Activated CD8-positive, alpha-beta memory T cell treated with anti-CD3 and anti-CD28 coated beads, Interleukin-2, amount 50 U/mL, for 1 hour (primary cell): ENCODE results near the gene KRTAP22-1.

ENCODE experiments used
- DNase-seq: peaks from one replicate; pipeline ENCODE4 v3.0.0-alpha.2; 2020; ENCODE audit errors: extremely low read depth

KRTAP22-1 gene

GRCh38 chr21:30600787-30601186 is at the start of gene KRTAP22-1:
KRTAP22-1 (plus strand) TSS chr21:30601087.
- DNase-seq: no peak

- DNase-seq: no peak
Observed at GRCh38 chr21:30552782-30553181, 48.1 kb upstream of the KRTAP22-1 start.

DNA sequence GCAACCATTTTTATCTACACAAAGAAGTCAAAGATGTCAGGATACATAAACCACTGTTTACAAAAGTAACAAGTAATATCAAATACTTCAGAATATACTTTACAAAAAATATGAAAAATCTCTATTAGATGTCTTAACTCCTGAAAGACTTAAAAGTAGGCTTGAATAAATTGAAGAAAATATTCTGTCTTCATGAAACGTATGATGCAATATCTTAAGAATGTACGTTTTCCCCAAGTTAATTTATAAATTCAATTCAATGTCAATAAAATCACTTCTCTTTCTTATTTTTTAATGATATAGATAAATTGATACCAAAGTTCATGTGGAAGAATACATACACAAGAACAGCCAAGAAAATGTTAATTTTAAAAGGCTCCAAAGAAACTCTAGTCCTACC is 45.8 kb upstream of the KRTAP22-1 start:
- DNase-seq: no peak

GRCh38 chr21:30561264-30561895 is 39.5 kb upstream of the KRTAP22-1 start, which contains the start of gene KRTAP19-7:
KRTAP19-7 (minus strand) TSS chr21:30561314; CDS start chr21:30561289, 25 bp downstream.
- no peak for DNase-seq

DNA sequence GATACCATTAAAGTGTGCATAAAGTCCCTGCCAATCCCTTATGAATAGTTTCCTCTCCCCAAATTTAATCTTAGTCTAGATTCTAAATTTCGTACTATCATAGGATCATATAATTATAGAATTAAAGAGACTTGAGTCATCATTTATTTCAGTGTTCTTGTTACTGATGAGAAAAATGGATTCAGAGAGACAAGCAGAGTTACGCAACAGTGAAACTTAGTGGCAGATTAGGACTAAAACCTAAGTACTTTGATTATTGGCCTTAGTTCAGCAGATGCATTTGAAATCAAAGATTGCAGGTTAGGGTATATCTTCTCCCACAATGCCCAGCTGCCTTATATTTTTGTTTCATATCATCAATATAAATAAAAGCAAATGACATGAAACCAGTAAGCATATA is 38.9 kb upstream of the KRTAP22-1 start:
- no peak for DNase-seq

- DNase-seq: no peak
Observed at GRCh38 chr21:30563072-30563471, 37.8 kb upstream of the KRTAP22-1 start.

DNA sequence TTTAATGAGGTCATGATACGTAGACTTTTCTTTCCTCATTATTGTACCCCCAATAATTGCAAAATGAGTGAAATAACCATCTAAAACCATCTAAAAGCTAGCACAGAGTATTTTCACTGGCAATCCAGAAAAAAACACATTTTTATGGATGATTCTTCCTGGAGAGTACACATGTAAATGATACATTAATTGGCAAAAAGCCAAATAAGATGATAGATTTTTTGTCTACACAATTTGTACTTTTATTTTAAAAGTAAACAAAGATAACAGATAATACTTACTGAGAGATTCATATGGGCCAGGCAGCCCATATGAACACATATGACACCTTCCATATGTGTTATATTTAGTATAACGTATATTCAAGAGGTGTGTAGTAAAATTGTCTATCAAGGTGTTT is 37.3 kb upstream of the KRTAP22-1 start:
- DNase-seq: no peak

DNA sequence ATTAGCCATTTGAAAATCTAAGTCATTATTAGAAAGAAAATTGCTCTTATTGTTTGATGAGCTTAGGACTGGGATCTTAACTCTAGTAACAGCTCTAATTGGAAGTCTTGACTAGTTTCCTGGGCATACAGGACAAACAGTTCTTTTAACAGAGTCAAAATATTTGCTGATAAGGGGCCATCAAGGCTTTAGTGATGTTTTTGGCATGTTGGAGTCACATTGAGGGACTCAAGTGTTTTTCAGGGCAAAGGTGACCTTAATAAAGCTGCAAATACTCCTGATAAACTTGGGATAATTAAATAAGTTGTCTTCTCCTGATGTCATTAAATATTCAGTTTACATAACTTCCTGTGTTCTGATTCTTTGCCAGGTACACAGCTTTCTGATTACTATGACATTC is 33.3 kb upstream of the KRTAP22-1 start:
- no peak for DNase-seq

- no peak for DNase-seq
Observed at GRCh38 chr21:30577766-30578165, 23.1 kb upstream of the KRTAP22-1 start.

DNA sequence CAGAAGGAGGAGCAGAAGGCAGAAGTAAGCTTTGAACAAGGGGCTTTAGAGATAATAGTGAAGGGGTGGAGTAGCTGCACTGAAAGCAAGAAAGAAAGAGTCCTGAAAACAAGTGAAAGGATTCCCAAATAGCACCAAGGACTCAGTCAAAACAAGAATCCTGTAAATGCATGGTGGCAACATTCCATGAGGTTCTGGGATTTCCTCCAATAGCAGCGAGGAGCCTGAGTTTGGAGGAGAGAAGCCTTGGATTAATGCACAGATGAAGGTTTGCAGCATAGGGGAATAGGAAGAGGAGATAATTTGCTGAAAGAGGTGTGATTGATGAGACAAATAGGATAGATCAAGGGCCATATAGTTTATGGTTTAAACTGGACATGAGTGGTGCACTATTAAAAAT is 21.5 kb upstream of the KRTAP22-1 start:
- no peak for DNase-seq

GRCh38 chr21:30580132-30580531 is 20.8 kb upstream of the KRTAP22-1 start:
- no peak for DNase-seq

GRCh38 chr21:30582870-30583269 is 18.0 kb upstream of the KRTAP22-1 start:
- DNase-seq: no peak

DNA sequence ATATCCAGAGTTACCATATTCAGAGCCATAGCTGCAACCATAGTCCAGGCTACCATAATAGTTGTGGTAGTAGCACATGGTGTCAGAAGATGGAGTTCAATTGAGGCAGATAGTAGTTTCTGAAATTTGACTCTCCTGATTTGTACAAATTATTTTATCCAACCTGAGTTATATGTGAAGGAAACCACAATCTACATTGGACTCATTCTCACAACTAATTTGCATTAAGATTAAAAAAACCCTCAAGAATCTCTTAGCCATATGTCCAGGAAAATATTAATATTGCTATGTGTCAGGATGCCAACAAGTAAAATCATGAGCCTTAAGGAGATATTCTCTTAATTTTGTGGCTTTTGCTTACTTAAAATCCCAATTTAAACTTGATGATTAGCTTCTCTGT is 10.6 kb upstream of the KRTAP22-1 start, which contains the start of gene KRTAP22-2:
Gene KRTAP22-2, minus strand, starts transcription at position 101 of the 400 bp plus-strand sequence.
- no peak for DNase-seq

DNA sequence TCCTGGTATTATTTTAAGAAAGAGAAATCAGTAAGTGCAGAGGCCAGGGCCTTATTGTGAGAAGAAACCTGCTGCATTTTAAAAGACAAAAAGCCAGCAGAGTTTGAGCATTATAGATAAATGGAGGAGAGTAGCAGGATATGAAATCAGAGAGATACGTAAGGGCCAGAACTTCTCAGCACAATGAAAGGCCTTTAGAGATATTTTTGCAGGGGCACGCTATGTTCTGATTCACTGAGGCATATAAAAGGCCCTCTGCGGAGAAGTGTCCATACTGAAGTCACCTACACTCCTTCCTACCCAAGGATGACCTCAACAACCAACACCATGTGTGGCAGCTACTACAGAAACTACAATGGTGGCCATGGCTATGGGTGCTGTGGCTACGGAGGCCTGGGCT is 8.7 kb upstream of the KRTAP22-1 start, which contains the start of gene KRTAP6-3:
Gene KRTAP6-3, plus strand, starts transcription at position 301 of the 400 bp plus-strand sequence. Its CDS starts 6 bp downstream, at position 307.
- no peak for DNase-seq

DNA sequence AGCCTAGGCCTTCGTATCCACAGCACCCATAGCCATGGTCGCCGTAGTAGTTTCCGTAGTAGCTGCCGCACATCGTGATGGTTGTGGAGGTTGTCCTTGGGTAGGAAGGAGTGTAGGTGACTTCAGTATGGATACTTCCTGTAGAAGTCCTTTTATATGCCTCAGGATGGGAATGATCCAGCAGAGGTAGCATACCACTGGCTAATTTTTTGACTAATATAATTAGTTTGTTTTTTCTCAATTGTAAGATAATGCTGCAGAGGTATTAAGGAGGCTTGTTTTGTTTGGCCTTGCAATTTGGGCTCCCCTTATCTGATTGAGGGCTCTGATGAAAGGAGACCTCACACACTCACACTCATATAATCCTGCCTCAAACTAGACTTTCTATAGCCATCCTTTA is 2.1 kb upstream of the KRTAP22-1 start, which contains the start of gene KRTAP6-2:
Gene KRTAP6-2, minus strand, starts transcription at position 101 of the 400 bp plus-strand sequence. Its CDS starts 28 bp downstream, at position 73.
- no peak for DNase-seq

DNA sequence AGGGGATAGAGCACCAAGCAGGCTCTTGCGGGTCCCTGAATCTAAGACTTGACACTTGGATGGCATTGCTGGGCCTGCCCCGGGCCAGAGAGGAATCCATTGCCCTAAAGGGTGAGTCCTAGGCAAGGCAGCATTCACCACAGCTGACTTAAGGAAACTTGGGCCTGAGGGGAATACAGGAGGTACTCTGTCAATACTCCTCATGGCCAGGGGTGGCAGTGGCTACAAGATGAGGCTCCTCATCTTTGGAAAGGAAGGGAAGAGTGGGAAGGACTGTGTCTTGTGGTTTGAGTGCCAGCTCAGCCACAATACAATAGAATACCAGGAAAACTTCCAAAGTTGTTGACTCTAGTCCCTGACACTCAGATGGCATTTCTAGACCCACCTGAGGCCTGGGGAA is 5.1 kb downstream of the KRTAP22-1 start:
- DNase-seq: no peak

DNA sequence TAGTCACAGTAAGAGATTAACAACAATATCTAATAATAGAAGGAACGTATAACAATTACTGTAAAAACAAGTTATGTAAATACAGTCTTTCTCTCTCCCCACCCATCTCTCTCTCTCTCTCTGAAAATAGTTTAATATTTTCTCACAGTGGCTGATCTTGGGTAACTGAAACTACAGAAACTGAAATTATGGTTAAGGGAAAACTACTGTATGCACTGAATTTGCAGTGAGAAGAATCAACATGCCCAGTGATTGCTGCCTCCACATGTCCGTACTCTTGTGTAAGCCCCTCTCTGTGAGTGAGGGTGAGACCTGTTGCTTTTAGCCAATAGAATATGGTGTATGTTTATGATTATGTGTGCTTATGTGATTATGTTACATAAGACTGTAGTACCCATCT is 11.2 kb downstream of the KRTAP22-1 start:
- no peak for DNase-seq

GRCh38 chr21:30613836-30614235 is 12.9 kb downstream of the KRTAP22-1 start, which contains the start of gene KRTAP6-1:
KRTAP6-1 (minus strand) TSS chr21:30613930; CDS start chr21:30613904, 26 bp downstream.
- DNase-seq: no peak

- no peak for DNase-seq
Observed at GRCh38 chr21:30615199-30615598, 14.3 kb downstream of the KRTAP22-1 start.

- DNase-seq: no peak
Observed at GRCh38 chr21:30616125-30616524, 15.2 kb downstream of the KRTAP22-1 start, which contains the start of gene KRTAP20-1. KRTAP20-1 (plus strand) TSS chr21:30616425; CDS start chr21:30616455, 30 bp downstream.

DNA sequence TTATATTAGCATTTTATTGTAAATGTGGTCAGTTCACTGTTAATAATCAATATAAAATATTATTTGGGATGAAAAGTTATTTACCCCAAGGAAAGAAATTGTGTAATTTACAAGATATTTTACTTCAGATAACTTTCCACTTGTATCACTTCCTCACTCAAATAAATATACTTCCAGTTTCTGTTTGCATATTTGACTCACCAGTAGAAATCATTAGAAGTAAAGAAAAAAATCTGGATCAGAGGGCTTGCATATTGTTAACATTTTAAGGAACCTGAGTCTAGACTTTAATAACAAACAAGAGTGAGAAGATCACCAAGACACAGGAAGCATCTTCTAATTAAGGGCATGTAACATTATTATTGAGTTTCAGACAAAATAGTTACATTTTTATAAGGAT is 19.2 kb downstream of the KRTAP22-1 start:
- DNase-seq: no peak

- no peak for DNase-seq
Observed at GRCh38 chr21:30620522-30620921, 19.6 kb downstream of the KRTAP22-1 start, which contains the start of gene KRTAP20-4. KRTAP20-4 (plus strand) TSS chr21:30620627.

DNA sequence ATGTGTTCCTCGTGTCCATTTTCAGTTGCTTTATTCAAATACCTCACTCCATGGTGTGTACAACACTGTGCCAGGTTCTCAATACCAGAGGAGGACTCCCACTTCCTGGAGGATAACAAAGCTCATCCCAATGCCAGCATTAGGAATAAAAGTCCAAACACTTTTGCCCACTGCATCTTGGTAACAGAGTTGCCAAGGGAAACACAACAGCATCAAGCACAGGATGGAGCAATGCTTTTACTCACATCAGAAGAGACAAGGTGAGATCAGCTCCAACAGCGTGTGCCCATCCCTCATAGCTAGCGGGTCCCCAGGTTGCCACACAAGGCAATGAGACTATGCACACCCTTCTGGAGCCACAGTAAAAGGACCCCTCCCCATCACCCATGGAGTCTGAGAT is 22.5 kb downstream of the KRTAP22-1 start:
- DNase-seq: no peak
